HL-60 (cell line): ENCODE measurements around the gene PTPRF.

Experiments used
- DNase-seq, 2 experiments: peaks; one replicate each; pipeline ENCODE4 v3.0.0-alpha.2; 2010 to 2020; ENCODE audit warnings: low read depth in 1 of 2, low spot score in 1 of 2
- H3K27ac ChIP-seq: fragments of 250-450 bp; sonication (Bioruptor Pico); replicated peaks from 2 replicates; pipeline ENCODE4 v1.5.1; 2020; ENCODE audit warnings: mild to moderate bottlenecking, moderate library complexity
- H3K27me3 ChIP-seq: fragments of 250-450 bp; sonication (Bioruptor Pico); 2 replicates; pipeline ENCODE4 v1.5.1; 2021; ENCODE audit warnings: mild to moderate bottlenecking, moderate library complexity; ENCODE audit not compliant: insufficient read depth, poor library complexity, severe bottlenecking
- H3K4me3 ChIP-seq: replicated peaks from 2 replicates; pipeline ENCODE4 v1.5.1; 2011; ENCODE audit warnings: mild to moderate bottlenecking, control low read depth, low read length; ENCODE audit not compliant: insufficient read depth
- CTCF ChIP-seq: IDR thresholded peaks from one replicate; pipeline ENCODE4 v1.5.1; 2011; ENCODE audit warnings: low read length, control low read depth, inconsistent platforms; ENCODE audit not compliant: insufficient read depth
- GABPA ChIP-seq: IDR thresholded peaks from 2 replicates; pipeline ENCODE4 v1.6.1; 2012; ENCODE audit warnings: low read depth
- POLR2AphosphoS5 ChIP-seq: IDR thresholded peaks from 2 replicates; pipeline ENCODE4 v1.6.1; 2012; ENCODE audit warnings: low read depth
- SPI1 ChIP-seq: IDR thresholded peaks from 2 replicates; pipeline ENCODE4 v1.6.1; 2012; ENCODE audit warnings: low read depth, mild to moderate bottlenecking, borderline replicate concordance
- TF ChIP-seq, protein P1 (sequence below): IDR thresholded peaks from 2 replicates; pipeline ENCODE4 v1.6.1; 2012; ENCODE audit warnings: low read depth; ENCODE audit not compliant: insufficient replicate concordance

Gene PTPRF

GRCh38 chr1:43613075-43613942 is 82.6 kb downstream of the PTPRF start:
- Histone ChIP-seq H3K4me3 (no peak overlapping the region), H3K27ac (no peak overlapping the region), H3K27me3 (no peaks in the 10 kb centered on the region)
- no peak for DNase-seq
- TF ChIP-seq POLR2AphosphoS5 (no peak), SPI1 (no peak)
- TF ChIP-seq, protein P1, sequence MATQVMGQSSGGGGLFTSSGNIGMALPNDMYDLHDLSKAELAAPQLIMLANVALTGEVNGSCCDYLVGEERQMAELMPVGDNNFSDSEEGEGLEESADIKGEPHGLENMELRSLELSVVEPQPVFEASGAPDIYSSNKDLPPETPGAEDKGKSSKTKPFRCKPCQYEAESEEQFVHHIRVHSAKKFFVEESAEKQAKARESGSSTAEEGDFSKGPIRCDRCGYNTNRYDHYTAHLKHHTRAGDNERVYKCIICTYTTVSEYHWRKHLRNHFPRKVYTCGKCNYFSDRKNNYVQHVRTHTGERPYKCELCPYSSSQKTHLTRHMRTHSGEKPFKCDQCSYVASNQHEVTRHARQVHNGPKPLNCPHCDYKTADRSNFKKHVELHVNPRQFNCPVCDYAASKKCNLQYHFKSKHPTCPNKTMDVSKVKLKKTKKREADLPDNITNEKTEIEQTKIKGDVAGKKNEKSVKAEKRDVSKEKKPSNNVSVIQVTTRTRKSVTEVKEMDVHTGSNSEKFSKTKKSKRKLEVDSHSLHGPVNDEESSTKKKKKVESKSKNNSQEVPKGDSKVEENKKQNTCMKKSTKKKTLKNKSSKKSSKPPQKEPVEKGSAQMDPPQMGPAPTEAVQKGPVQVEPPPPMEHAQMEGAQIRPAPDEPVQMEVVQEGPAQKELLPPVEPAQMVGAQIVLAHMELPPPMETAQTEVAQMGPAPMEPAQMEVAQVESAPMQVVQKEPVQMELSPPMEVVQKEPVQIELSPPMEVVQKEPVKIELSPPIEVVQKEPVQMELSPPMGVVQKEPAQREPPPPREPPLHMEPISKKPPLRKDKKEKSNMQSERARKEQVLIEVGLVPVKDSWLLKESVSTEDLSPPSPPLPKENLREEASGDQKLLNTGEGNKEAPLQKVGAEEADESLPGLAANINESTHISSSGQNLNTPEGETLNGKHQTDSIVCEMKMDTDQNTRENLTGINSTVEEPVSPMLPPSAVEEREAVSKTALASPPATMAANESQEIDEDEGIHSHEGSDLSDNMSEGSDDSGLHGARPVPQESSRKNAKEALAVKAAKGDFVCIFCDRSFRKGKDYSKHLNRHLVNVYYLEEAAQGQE = no peak

DNA sequence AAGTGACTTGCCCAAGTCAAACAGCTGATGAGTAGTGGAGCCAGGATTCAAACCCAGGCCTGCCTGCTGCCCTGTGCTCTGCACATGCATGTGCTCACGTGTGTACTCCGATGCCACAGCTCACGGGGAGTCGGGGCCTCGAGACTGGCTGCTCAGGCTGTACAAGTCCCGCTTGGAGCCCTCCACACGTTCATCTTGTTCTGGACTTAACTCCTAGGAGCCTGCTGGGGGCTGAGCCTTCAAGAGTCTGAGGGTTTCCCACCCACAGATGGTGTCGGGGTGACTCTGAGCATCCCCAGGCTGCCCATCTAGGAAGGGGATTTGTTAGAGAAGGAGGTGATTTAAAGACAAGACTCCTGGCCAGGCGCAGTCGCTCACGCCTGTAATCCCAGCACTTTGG is 83.5 kb downstream of the PTPRF start:
- TF ChIP-seq GABPA = no peak
- no peak for TF ChIP-seq CTCF
- TF ChIP-seq, protein P1 = no peak
- no peak for TF ChIP-seq SPI1
- TF ChIP-seq POLR2AphosphoS5 = no peak
- no peak overlapping the region for H3K4me3 ChIP-seq

GRCh38 chr1:43614891-43615290 is 84.2 kb downstream of the PTPRF start:
- TF ChIP-seq CTCF (no peak), POLR2AphosphoS5 (no peak)
- TF ChIP-seq, protein P1 = no peak
- H3K27ac ChIP-seq = no peak overlapping the region
- no peak for DNase-seq
- H3K4me3 ChIP-seq = no peak overlapping the region
- H3K27me3 ChIP-seq = no peaks in the 10 kb centered on the region

More for the DNA sequence above, 83.5 kb downstream of the PTPRF start:
- no peak for DNase-seq
- no peak overlapping the region for H3K27ac ChIP-seq
- no peaks in the 10 kb centered on the region for H3K27me3 ChIP-seq
